ENCODE results near the gene CDHR3. TPM values are rescaled to one million over a fixed set of nuclear protein-coding genes. Genes with fewer than 3 reads are reported as not detected.

CDHR3 gene
- total RNA-seq, 1 experiment from 2014 or later, result 9.2 TPM

DNA sequence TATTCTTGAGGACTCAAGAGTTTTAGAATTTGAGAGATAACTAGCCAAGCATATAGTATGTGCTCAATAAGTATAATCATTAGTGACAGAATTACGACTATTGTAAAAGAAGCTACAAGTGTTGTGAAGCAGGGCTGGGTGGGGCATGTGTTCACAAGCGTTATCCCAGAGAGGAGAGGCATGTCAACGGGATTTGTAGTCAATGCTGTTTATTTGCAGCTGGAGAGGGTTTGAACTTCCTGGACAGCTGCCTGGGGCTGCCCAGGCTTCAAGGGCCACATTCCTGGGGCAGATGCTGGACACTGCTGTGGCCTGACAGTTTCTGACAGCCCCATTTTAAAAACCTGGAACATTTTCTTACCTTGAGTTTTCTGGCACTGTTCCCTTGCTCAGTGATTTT lies 36.9 kb upstream of the CDHR3 start:
- CTCF ChIA-PET, result no interaction called here
- H3K27me3 ChIP-seq (replicated peaks; ENCODE audit: control insufficient read depth, insufficient read depth, low read length), result no peaks in the 10 kb centered on the region
- no peak overlapping the region for H3K27ac Mint-ChIP-seq (ENCODE audit: unreplicated experiment)
- no peak overlapping the region for H3K4me3 Mint-ChIP-seq (ENCODE audit: unreplicated experiment)
- H3K36me3 ChIP-seq (ENCODE audit: control insufficient read depth, insufficient read depth, low read length), result no peaks in the 10 kb centered on the region
- H3K4me1 ChIP-seq, result no peaks in the 10 kb centered on the region
- POLR2A ChIA-PET, result no interaction called here
- intact Hi-C loops (cut with micrococcal nuclease; ENCODE audit: unreplicated experiment), result no loop called here
- peaks cover 6% of the 10 kb centered on the region; the same call in 1 of the 2 replicates for H3K9me3 ChIP-seq
- BruUV-seq (replicated peaks), result no TSS peak
- TF ChIP-seq, protein P1, sequence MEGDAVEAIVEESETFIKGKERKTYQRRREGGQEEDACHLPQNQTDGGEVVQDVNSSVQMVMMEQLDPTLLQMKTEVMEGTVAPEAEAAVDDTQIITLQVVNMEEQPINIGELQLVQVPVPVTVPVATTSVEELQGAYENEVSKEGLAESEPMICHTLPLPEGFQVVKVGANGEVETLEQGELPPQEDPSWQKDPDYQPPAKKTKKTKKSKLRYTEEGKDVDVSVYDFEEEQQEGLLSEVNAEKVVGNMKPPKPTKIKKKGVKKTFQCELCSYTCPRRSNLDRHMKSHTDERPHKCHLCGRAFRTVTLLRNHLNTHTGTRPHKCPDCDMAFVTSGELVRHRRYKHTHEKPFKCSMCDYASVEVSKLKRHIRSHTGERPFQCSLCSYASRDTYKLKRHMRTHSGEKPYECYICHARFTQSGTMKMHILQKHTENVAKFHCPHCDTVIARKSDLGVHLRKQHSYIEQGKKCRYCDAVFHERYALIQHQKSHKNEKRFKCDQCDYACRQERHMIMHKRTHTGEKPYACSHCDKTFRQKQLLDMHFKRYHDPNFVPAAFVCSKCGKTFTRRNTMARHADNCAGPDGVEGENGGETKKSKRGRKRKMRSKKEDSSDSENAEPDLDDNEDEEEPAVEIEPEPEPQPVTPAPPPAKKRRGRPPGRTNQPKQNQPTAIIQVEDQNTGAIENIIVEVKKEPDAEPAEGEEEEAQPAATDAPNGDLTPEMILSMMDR (IDR thresholded peaks at IDR 0.05; ENCODE audit: insufficient read depth in 1 of 2, low read depth in 1 of 2, low read length in 1 of 2, severe bottlenecking in 1 of 2, unreplicated experiment in 1 of 2), result no peak
- H3K27me3 Mint-ChIP-seq (ENCODE audit: insufficient read depth, unreplicated experiment), result no peaks in the 10 kb centered on the region
- H3K36me3 Mint-ChIP-seq (ENCODE audit: insufficient read depth, unreplicated experiment), result no peaks in the 10 kb centered on the region
- H3K9me3 Mint-ChIP-seq (ENCODE audit: unreplicated experiment), result no peaks in the 10 kb centered on the region
- DNase-seq, result no peak
- H3K4me3 ChIP-seq (ENCODE audit: low read depth, low read length), result no peak overlapping the region
- H3K4me1 Mint-ChIP-seq (ENCODE audit: low read depth, unreplicated experiment), result no peaks in the 10 kb centered on the region

DNA sequence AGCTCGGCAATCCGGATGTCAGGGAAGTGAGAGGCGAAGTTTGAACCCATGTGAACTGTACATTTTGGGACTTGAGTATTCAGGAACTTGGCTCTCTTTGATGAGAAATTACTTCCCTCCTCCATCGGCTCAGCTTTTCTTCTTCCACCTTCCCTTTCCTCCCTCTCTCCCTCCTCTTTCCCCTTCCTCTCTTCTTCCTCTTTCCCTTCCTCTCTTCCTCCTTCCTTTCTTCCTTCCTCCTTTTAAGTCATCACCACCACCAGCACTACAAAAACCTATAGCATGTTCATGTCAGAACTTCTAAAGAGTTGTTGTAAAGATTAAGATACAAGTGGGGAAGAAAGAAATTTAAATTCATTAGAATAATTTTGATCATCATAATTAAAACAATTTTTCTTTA lies 31.9 kb upstream of the CDHR3 start:
- CTCF ChIA-PET, result no interaction called here

DNA sequence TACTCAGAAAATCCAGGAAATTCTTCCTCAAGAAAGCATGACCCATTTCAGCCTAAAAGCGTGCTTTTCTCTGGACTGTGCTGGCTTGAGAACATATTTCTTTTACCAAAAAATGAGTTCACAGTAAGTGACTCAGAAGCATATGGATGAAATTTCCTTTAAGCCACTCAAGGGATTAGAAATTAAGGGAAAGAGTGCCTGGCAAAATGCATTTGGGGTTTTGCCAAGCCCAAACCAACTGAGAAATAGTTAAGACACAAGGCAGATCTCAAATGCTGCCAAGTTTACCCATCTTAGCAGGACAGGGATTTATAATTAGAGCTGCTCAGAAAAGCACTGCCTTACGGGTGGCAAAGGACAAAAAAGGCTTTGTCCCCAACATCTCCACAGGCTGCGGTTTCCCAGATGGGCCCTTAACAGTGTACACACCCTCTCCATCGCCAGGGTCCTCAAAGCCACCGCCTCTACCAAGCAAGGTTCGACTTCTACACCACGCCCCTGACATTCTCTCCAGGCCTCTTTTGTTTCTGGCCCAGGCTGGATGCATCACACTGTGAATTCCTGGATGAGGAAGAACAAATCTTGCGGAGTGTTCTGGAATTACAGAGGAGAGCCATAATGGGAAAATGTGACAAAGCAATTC lies 30.1 kb upstream of the CDHR3 start:
- H3K9me3 Mint-ChIP-seq (ENCODE audit: unreplicated experiment), result no peaks in the 10 kb centered on the region
- peaks cover 4% of the 10 kb centered on the region for H3K36me3 Mint-ChIP-seq (ENCODE audit: insufficient read depth, unreplicated experiment)
- H3K4me1 ChIP-seq, result no peaks in the 10 kb centered on the region
- no peaks in the 10 kb centered on the region for H3K27me3 Mint-ChIP-seq (ENCODE audit: insufficient read depth, unreplicated experiment)
- no peak overlapping the region for H3K4me3 ChIP-seq (ENCODE audit: low read depth, low read length)
- TF ChIP-seq, protein P1 (IDR thresholded peaks at IDR 0.05; ENCODE audit: insufficient read depth in 1 of 2, low read depth in 1 of 2, low read length in 1 of 2, severe bottlenecking in 1 of 2, unreplicated experiment in 1 of 2), result no peak
- no peak overlapping the region for H3K4me3 Mint-ChIP-seq (ENCODE audit: unreplicated experiment)
- CTCF ChIA-PET, result no interaction called here
- H3K36me3 ChIP-seq (ENCODE audit: control insufficient read depth, insufficient read depth, low read length), result no peaks in the 10 kb centered on the region
- POLR2A ChIA-PET, result no interaction called here
- no peak for DNase-seq
- intact Hi-C loops (cut with micrococcal nuclease; ENCODE audit: unreplicated experiment), result no loop called here
- no peaks in the 10 kb centered on the region for H3K4me1 Mint-ChIP-seq (ENCODE audit: low read depth, unreplicated experiment)
- no TSS peak for BruUV-seq (replicated peaks)
- no peaks in the 10 kb centered on the region for H3K9me3 ChIP-seq
- no peaks in the 10 kb centered on the region for H3K27me3 ChIP-seq (replicated peaks; ENCODE audit: control insufficient read depth, insufficient read depth, low read length)
- H3K27ac Mint-ChIP-seq (ENCODE audit: unreplicated experiment), result no peak overlapping the region

More for the DNA sequence above, 31.9 kb upstream of the CDHR3 start:
- H3K4me1 ChIP-seq, result no peaks in the 10 kb centered on the region
- no peaks in the 10 kb centered on the region for H3K27me3 Mint-ChIP-seq (ENCODE audit: insufficient read depth, unreplicated experiment)
- no peak overlapping the region for H3K4me3 ChIP-seq (ENCODE audit: low read depth, low read length)
- H3K9me3 ChIP-seq, result no peaks in the 10 kb centered on the region
- no peaks in the 10 kb centered on the region for H3K36me3 ChIP-seq (ENCODE audit: control insufficient read depth, insufficient read depth, low read length)
- no TSS peak for BruUV-seq (replicated peaks)
- intact Hi-C loops (cut with micrococcal nuclease; ENCODE audit: unreplicated experiment), result no loop called here
- DNase-seq, result no peak
- H3K27ac Mint-ChIP-seq (ENCODE audit: unreplicated experiment), result no peak overlapping the region
- TF ChIP-seq, protein P1 (IDR thresholded peaks at IDR 0.05; ENCODE audit: insufficient read depth in 1 of 2, low read depth in 1 of 2, low read length in 1 of 2, severe bottlenecking in 1 of 2, unreplicated experiment in 1 of 2), result no peak
- peaks cover 4% of the 10 kb centered on the region for H3K36me3 Mint-ChIP-seq (ENCODE audit: insufficient read depth, unreplicated experiment)
- POLR2A ChIA-PET, result no interaction called here
- no peaks in the 10 kb centered on the region for H3K9me3 Mint-ChIP-seq (ENCODE audit: unreplicated experiment)
- no peak overlapping the region for H3K4me3 Mint-ChIP-seq (ENCODE audit: unreplicated experiment)
- H3K27me3 ChIP-seq (replicated peaks; ENCODE audit: control insufficient read depth, insufficient read depth, low read length), result no peaks in the 10 kb centered on the region
- H3K4me1 Mint-ChIP-seq (ENCODE audit: low read depth, unreplicated experiment), result no peaks in the 10 kb centered on the region
